Astrocyte (in vitro differentiated cells and primary cell): ENCODE measurements around the gene IRX6. TPM values are rescaled to one million over a fixed set of nuclear protein-coding genes. Genes with fewer than 3 reads are reported as not detected.

Experiments
- DNase-seq: peaks from one replicate; pipeline ENCODE4 v3.0.0-alpha.2; 2010; ENCODE audit warnings: low read depth
- FAIRE-seq: peaks from 2 replicates; lab custom pipeline; 2011; peaks lifted over from hg19 to GRCh38; lab: Jason Lieb, UNC
- H2AFZ ChIP-seq: 2 replicates; pipeline ENCODE4 v1.6.0; 2012; ENCODE audit warnings: low read depth, low read length, inconsistent platforms
- H3K27ac ChIP-seq: 2 replicates; pipeline ENCODE4 v1.5.1; 2011; ENCODE audit warnings: low read depth, low read length, inconsistent platforms
- H3K27me3 ChIP-seq: 2 replicates; pipeline ENCODE4 v1.6.0; 2011; ENCODE audit warnings: low read length, inconsistent platforms; ENCODE audit not compliant: insufficient read depth
- H3K36me3 ChIP-seq: 2 replicates; pipeline ENCODE4 v1.5.1; 2011; ENCODE audit warnings: low read length, inconsistent platforms; ENCODE audit not compliant: insufficient read depth
- H3K4me1 ChIP-seq: 2 replicates; pipeline ENCODE4 v1.5.1; 2011; ENCODE audit warnings: low read length, inconsistent platforms; ENCODE audit not compliant: insufficient read depth
- H3K4me2 ChIP-seq: 2 replicates; pipeline ENCODE4 v1.6.0; 2012; ENCODE audit warnings: low read length, inconsistent platforms
- H3K4me3 ChIP-seq: 2 replicates; pipeline ENCODE4 v1.5.1; 2011; ENCODE audit warnings: low read depth, mild to moderate bottlenecking, low read length, inconsistent platforms; ENCODE audit not compliant: insufficient read depth
- H3K79me2 ChIP-seq: 2 replicates; pipeline ENCODE4 v1.6.0; 2012; ENCODE audit warnings: mild to moderate bottlenecking, low read length, inconsistent platforms; ENCODE audit not compliant: insufficient read depth
- H3K9ac ChIP-seq: 2 replicates; pipeline ENCODE4 v1.6.0; 2012; ENCODE audit warnings: mild to moderate bottlenecking, low read length, inconsistent platforms
- H3K9me3 ChIP-seq: 2 replicates; pipeline ENCODE4 v1.5.1; 2012; ENCODE audit warnings: low read depth, mild to moderate bottlenecking, low read length, inconsistent platforms; ENCODE audit not compliant: insufficient read depth
- H4K20me1 ChIP-seq: 2 replicates; pipeline ENCODE4 v1.6.0; 2012; ENCODE audit warnings: low read length, inconsistent platforms; ENCODE audit not compliant: insufficient read depth
- H3K27ac Mint-ChIP-seq: one replicate; pipeline ENCODE4 v1.8.0; 2021; ENCODE audit warnings: mild to moderate bottlenecking, mixed read lengths; ENCODE audit not compliant: unreplicated experiment
- H3K27me3 Mint-ChIP-seq: one replicate; pipeline ENCODE4 v1.8.0; 2021; ENCODE audit warnings: low read depth, mixed read lengths; ENCODE audit not compliant: unreplicated experiment
- H3K36me3 Mint-ChIP-seq: one replicate; pipeline ENCODE4 v1.8.0; 2021; ENCODE audit warnings: low read depth, mixed read lengths; ENCODE audit not compliant: unreplicated experiment
- H3K4me1 Mint-ChIP-seq: one replicate; pipeline ENCODE4 v1.8.0; 2021; ENCODE audit warnings: low read depth, mixed read lengths; ENCODE audit not compliant: unreplicated experiment
- H3K4me3 Mint-ChIP-seq: one replicate; pipeline ENCODE4 v1.8.0; 2021; ENCODE audit warnings: mild to moderate bottlenecking, moderate library complexity, mixed read lengths; ENCODE audit not compliant: unreplicated experiment
- H3K9me3 Mint-ChIP-seq: one replicate; pipeline ENCODE4 v1.8.0; 2021; ENCODE audit warnings: mild to moderate bottlenecking, mixed read lengths; ENCODE audit not compliant: unreplicated experiment
- EZH2 ChIP-seq: IDR thresholded peaks from 2 replicates; pipeline ENCODE4 v1.6.1; 2012; ENCODE audit warnings: mild to moderate bottlenecking, low read length, inconsistent platforms; ENCODE audit not compliant: insufficient read depth
- total RNA-seq: library from RNA; stranded (reverse); gene quantifications from 2 replicates; pipeline ENCODE4 v1.2.1, GENCODE V29; 2021
- TF ChIP-seq, protein P1 (sequence below): IDR thresholded peaks from 2 replicates; pipeline ENCODE4 v1.5.1; 2011; ENCODE audit warnings: low read depth, mild to moderate bottlenecking, inconsistent platforms, low read length, moderate library complexity; ENCODE audit not compliant: insufficient read depth

IRX6 gene
- total RNA-seq, 1 donor from 2014 or later, result not detected

DNA sequence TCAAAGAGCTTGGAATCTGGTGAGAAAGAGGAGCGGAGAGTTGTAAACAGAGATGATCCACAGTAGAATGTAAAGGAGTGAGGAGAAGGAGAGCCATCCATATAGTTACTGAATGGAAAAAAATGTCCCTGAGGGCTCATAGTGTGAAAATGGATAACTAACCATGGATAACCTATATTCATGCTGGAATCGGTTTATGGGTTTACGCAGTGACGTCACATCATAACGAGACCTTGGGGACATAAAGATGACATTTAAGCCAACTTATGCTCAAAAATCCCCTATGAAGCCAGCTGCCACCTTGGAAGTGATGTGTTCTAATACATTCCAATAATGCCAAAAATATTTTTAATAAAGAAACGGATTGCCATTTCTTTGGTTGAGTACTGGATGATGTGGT is 22.5 kb downstream of the IRX6 start:
- no peak overlapping the region for H2AFZ ChIP-seq
- no peak for FAIRE-seq
- H3K9ac ChIP-seq, result no peak overlapping the region
- Mint-ChIP-seq H3K27me3 (peaks cover 28% of the 10 kb centered on the region), H3K27ac (no peak overlapping the region), H3K4me1 (no peaks in the 10 kb centered on the region), H3K36me3 (no peaks in the 10 kb centered on the region), H3K4me3 (no peak overlapping the region), H3K9me3 (peaks cover 2% of the 10 kb centered on the region)
- no peak overlapping the region for H3K4me3 ChIP-seq
- no peak overlapping the region for H3K27ac ChIP-seq
- no peak overlapping the region for H3K4me2 ChIP-seq
- TF ChIP-seq, protein P1, sequence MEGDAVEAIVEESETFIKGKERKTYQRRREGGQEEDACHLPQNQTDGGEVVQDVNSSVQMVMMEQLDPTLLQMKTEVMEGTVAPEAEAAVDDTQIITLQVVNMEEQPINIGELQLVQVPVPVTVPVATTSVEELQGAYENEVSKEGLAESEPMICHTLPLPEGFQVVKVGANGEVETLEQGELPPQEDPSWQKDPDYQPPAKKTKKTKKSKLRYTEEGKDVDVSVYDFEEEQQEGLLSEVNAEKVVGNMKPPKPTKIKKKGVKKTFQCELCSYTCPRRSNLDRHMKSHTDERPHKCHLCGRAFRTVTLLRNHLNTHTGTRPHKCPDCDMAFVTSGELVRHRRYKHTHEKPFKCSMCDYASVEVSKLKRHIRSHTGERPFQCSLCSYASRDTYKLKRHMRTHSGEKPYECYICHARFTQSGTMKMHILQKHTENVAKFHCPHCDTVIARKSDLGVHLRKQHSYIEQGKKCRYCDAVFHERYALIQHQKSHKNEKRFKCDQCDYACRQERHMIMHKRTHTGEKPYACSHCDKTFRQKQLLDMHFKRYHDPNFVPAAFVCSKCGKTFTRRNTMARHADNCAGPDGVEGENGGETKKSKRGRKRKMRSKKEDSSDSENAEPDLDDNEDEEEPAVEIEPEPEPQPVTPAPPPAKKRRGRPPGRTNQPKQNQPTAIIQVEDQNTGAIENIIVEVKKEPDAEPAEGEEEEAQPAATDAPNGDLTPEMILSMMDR, result no peak
- no peak for TF ChIP-seq EZH2
- H3K27me3 ChIP-seq, result no peaks in the 10 kb centered on the region
- no peaks in the 10 kb centered on the region for H3K79me2 ChIP-seq
- H3K36me3 ChIP-seq, result no peaks in the 10 kb centered on the region
- no peaks in the 10 kb centered on the region for H3K9me3 ChIP-seq
- DNase-seq, result no peak
- no peaks in the 10 kb centered on the region for H4K20me1 ChIP-seq
- no peaks in the 10 kb centered on the region for H3K4me1 ChIP-seq

DNA sequence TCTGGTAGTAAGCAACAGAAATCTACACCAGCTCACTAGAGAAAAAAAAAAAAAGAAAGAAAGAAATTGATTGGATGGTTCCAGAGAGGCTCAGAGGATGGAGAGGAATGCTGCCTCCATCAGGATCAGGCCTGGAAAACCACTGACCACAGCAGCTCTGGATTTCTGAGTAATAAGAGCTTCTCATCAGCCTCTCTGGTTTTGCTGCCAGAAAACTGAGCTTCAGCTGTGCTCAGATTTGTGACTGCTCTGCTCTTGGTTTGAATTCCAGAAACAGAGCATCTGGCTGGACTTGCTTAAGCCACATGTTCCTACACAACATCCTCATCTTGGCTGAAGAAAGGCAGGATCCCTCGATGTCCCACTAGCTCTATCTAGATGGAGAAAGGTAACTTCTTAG is 25.9 kb downstream of the IRX6 start:
- Mint-ChIP-seq H3K4me3 (no peak overlapping the region), H3K27ac (no peak overlapping the region), H3K27me3 (peaks cover 8% of the 10 kb centered on the region), H3K4me1 (no peaks in the 10 kb centered on the region), H3K36me3 (no peaks in the 10 kb centered on the region), H3K9me3 (peaks cover 2% of the 10 kb centered on the region)
- Histone ChIP-seq H2AFZ (no peak overlapping the region), H3K27me3 (no peaks in the 10 kb centered on the region), H4K20me1 (no peaks in the 10 kb centered on the region), H3K36me3 (no peaks in the 10 kb centered on the region), H3K9me3 (no peaks in the 10 kb centered on the region), H3K4me1 (no peaks in the 10 kb centered on the region), H3K4me2 (no peak overlapping the region), H3K27ac (no peak overlapping the region), H3K79me2 (no peaks in the 10 kb centered on the region), H3K4me3 (no peak overlapping the region), H3K9ac (no peak overlapping the region)
- DNase-seq, result peak; percentile 11
- no peak for FAIRE-seq
- no peak for TF ChIP-seq EZH2
- TF ChIP-seq, protein P1, result no peak

DNA sequence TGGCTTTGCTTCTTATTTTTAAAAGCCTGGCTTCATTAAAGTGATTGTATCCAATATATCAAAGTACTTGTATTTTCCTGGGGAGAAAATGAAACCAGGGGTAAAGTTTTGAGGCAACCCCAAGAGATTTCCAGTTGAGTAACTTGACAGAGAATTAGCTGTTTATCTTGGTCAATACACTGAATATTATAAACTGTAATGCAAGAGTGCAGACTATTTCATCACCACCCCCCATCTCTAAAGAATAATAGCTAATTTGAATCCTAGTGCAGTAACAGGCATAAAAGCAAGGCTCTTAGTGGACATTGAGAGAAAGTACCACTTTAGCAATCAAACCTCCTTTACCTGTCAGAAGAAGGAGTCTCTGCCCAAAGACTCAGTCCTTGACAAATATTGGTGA is 27.0 kb downstream of the IRX6 start:
- Histone ChIP-seq H3K9me3 (no peaks in the 10 kb centered on the region), H2AFZ (no peak overlapping the region), H3K36me3 (no peaks in the 10 kb centered on the region), H3K9ac (no peak overlapping the region), H3K79me2 (no peaks in the 10 kb centered on the region), H3K4me2 (no peak overlapping the region), H3K4me3 (no peak overlapping the region), H3K4me1 (no peaks in the 10 kb centered on the region), H3K27me3 (no peaks in the 10 kb centered on the region), H3K27ac (no peak overlapping the region), H4K20me1 (no peaks in the 10 kb centered on the region)
- DNase-seq, result no peak
- H3K27ac Mint-ChIP-seq, result no peak overlapping the region
- FAIRE-seq, result no peak
- H3K36me3 Mint-ChIP-seq, result no peaks in the 10 kb centered on the region
- H3K27me3 Mint-ChIP-seq, result peaks cover 8% of the 10 kb centered on the region
- TF ChIP-seq EZH2, result no peak
- TF ChIP-seq, protein P1, result no peak
- peaks cover 2% of the 10 kb centered on the region for H3K9me3 Mint-ChIP-seq
- H3K4me1 Mint-ChIP-seq, result no peaks in the 10 kb centered on the region
- H3K4me3 Mint-ChIP-seq, result no peak overlapping the region
